Adrenal gland (tissue), 12 donors: ENCODE results near the gene HSPB1. TPM values are rescaled to one million over a fixed set of nuclear protein-coding genes. Genes with fewer than 3 reads are reported as not detected.

Experiments used
- DNase-seq, 7 donors: peaks; one replicate each; pipeline ENCODE4 v3.0.0-alpha.2; 2019 to 2020
- H3K27ac ChIP-seq, 5 donors: fragments of 200-600 bp; sonication (generic) in 4 of 5; 1 replicate in 3 of 5; 2 replicates in 2 of 5; pipeline versions ENCODE4 v1.5.1 to v1.8.0; 2016 to 2020; ENCODE audit warnings: mild to moderate bottlenecking in 1 of 5
- H3K27me3 ChIP-seq: fragments of 200-600 bp; 2 replicates; pipeline ENCODE4 v1.8.0; 2021
- H3K36me3 ChIP-seq, 2 donors: fragments of 200-600 bp; replicated peaks in 1 of 2; 1 replicate in 1 of 2; 2 replicates in 1 of 2; pipeline versions ENCODE4 v1.5.1 to v1.8.0; 2018 to 2022
- H3K4me1 ChIP-seq, 2 donors: fragments of 200-600 bp; replicated peaks in 1 of 2; 1 replicate in 1 of 2; 2 replicates in 1 of 2; pipeline versions ENCODE4 v1.5.1 to v1.8.0; 2018 to 2021
- H3K4me3 ChIP-seq, 4 donors: fragments of 200-600 bp; sonication (generic) in 3 of 4; one replicate each; pipeline ENCODE4 v1.5.1; 2016 to 2018
- H3K9me3 ChIP-seq, 3 donors: fragments of 200-600 bp; sonication (generic) in 1 of 3; replicated peaks in 1 of 3; 1 replicate in 2 of 3; 2 replicates in 1 of 3; pipeline versions ENCODE4 v1.5.1 to v1.8.0; 2016 to 2021
- CTCF ChIP-seq, 6 experiments: fragments of 450-650 bp in 4 of 6; fragments of 200-600 bp in 2 of 6; sonication (generic) in 1 of 6; IDR thresholded peaks; 1 replicate in 5 of 6; 2 replicates in 1 of 6; pipeline versions ENCODE4 v1.5.1 to v1.8.0; 2016 to 2021; ENCODE audit warnings: antibody characterized with exemption in 6 of 6, mild to moderate bottlenecking in 2 of 6, moderate library complexity in 1 of 6
- POLR2A ChIP-seq, 2 donors: fragments of 450-650 bp; IDR thresholded peaks; one replicate each; pipeline ENCODE4 v1.6.1; 2017; ENCODE audit warnings: antibody characterized with exemption in 2 of 2, mild to moderate bottlenecking in 2 of 2, moderate library complexity in 1 of 2
- WGBS, 4 donors: extraction: QIAGEN DNeasy Blood & Tissue Kit in 2 of 4; methylation state at CpG; one replicate each; pipeline versions ENCODE4 v1.1.5 to v1.1.7; 2013 to 2017; 5-methylcytosine and 5-hydroxymethylcytosine counted together
- intact Hi-C, 2 donors: fragments of 100-400 bp; cut with DNase I; formaldehyde crosslinking; loops; one replicate each; pipeline versions ENCODE4 v1.14.1 to v1.15.0; 2022 to 2023
- polyA plus RNA-seq, 3 donors: library from polyadenylated mRNA; stranded (reverse); fragments of 200-250 nt in 2 of 3; fragments of 350-450 nt in 1 of 3; fragmentation: Illumina TruSeq in 1 of 3; extraction: RNeasy Lipid Tissue Mini Kit (QIAGEN cat#74804) in 1 of 3; gene quantifications; one replicate each; pipeline ENCODE4 v1.2.3, GENCODE V29; 2013 to 2014
- total RNA-seq, 9 donors: library from RNA; depleted of rRNA in 4 of 9; stranded (reverse); fragments of >200 nt in 4 of 9; fragments of 120-200 nt in 1 of 9; fragmentation: NEBNext Ultra II Directional in 1 of 9; extraction: Animal tissue kit (Norgen Biotek cat#: 25700) in 1 of 9; gene quantifications; one replicate each; pipeline versions ENCODE4 v1.1.0 to v1.2.4, GENCODE V29; 2013 to 2023
- donor health status: healthy with polysubstance abuse.
- donor health status: Bipolar disorder and iron deficiency.
- donor health status: DM: yes; HTN: yes; CAD: no.
- donor health status: DM: no; HTN: no; CAD: no.
- donor health status: DM: no; HTN: no; CAD: no.
- donor health status: DM: yes; HTN: yes; CAD: no.

The HSPB1 gene
- total and polyA plus RNA-seq, 12 donors, result 69.5 to 2,276 (median 768) TPM

- Histone ChIP-seq H3K4me3 (peak overlapping the region in 2 of 4 donors; percentile 22 to 77), H3K27ac (peak overlapping the region in 1 of 5 donors; percentile 68), H3K4me1 (peaks cover 0 to 8% of the 10 kb centered on the region in 2 donors), H3K27me3 (no peaks in the 10 kb centered on the region), H3K36me3 (no peaks in the 10 kb centered on the region), H3K9me3 (no peaks in the 10 kb centered on the region)
- peak in 1 of 7 donors; percentile 18 for DNase-seq
- 2 to 7% (median 4%) methylated on average over 15 to 36 of the region's 36 CpGs for WGBS, 4 donors
- intact Hi-C loops, result no loop called here
- no peak for TF ChIP-seq CTCF (IDR thresholded peaks at IDR 0.05)
- TF ChIP-seq POLR2A (IDR thresholded peaks at IDR 0.05), result no peak
Measured at GRCh38 chr7:76281706-76282343, 20.6 kb upstream of the HSPB1 start.

- WGBS, 4 donors, result 1 to 17% (median 3%) methylated on average over 1 to 95 of the region's 98 CpGs
- intact Hi-C loops, result no loop called here
- Histone ChIP-seq H3K4me1 (peaks cover 0 to 8% of the 10 kb centered on the region in 2 donors), H3K27me3 (no peaks in the 10 kb centered on the region), H3K4me3 (peak overlapping the region in 2 of 4 donors; percentile 22 to 77), H3K36me3 (no peaks in the 10 kb centered on the region), H3K9me3 (no peaks in the 10 kb centered on the region), H3K27ac (peak overlapping the region in 2 of 5 donors; percentile 38 to 68)
- peak in 5 of 7 donors; percentile 45 to 69 (median 63) for DNase-seq
- TF ChIP-seq POLR2A (IDR thresholded peaks at IDR 0.05), result peak; percentile 26 to 37
- TF ChIP-seq CTCF (IDR thresholded peaks at IDR 0.05), result no peak
Measured at GRCh38 chr7:76282344-76283253, 19.9 kb upstream of the HSPB1 start.

- H3K36me3 ChIP-seq, result no peaks in the 10 kb centered on the region
- H3K9me3 ChIP-seq, result no peaks in the 10 kb centered on the region
- DNase-seq, result no peak
- H3K4me3 ChIP-seq, result peak overlapping the region in 1 of 4 donors; percentile 77
- 66 to 85% (median 78%) methylated on average over 5 to 17 of the region's 17 CpGs for WGBS, 4 donors
- H3K27me3 ChIP-seq, result no peaks in the 10 kb centered on the region
- H3K27ac ChIP-seq, result peak overlapping the region in 1 of 5 donors; percentile 68
- peaks cover 0 to 8% of the 10 kb centered on the region in 2 donors for H3K4me1 ChIP-seq
- intact Hi-C loops, result no loop called here
- TF ChIP-seq POLR2A (IDR thresholded peaks at IDR 0.05) (no peak), CTCF (IDR thresholded peaks at IDR 0.05) (no peak)
Measured at GRCh38 chr7:76283254-76284159, 19.0 kb upstream of the HSPB1 start.
